Measurements from ENCODE around the gene IRGC.
A peak's percentile ranks its signal among the peaks of the same experiment; 100 is the strongest.

GRCh38 chr19:43723588-43723987 is 7.7 kb downstream of the IRGC start:
- no peak for TF ChIP-seq POLR2A (IDR thresholded peaks at IDR 0.05)
- peak in 1 of 6 experiments; percentile 37 for TF ChIP-seq CTCF (IDR thresholded peaks at IDR 0.05)

All from esophagus squamous epithelium (tissue), 4 donors.